ENCODE data around the gene GRXCR2. TPM values are rescaled to one million over a fixed set of nuclear protein-coding genes. Genes with fewer than 3 reads are reported as not detected.

Gene GRXCR2
- total RNA-seq, 1 experiment from 2014 or later, result not detected

DNA sequence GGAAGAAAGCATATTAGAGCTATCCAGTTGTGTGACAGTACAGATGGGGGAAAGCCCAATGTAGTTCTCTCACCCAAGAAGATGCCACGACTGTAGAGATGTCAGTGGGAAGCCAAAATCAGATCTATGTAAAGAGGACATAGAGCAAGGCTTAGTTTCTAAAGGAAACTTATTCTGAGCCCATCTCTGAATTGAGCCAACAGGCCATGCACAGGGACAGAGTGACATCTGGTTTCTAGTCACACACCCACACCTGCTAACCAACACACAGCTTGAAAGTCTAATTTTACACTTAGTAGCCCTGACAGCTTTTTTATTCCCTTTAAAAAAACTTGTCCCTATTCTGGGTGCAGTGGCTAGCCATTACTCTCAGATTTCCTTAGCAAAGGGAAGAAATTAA lies 59.9 kb downstream of the GRXCR2 start:
- CTCF ChIA-PET, result interaction anchor here (1.3 to 2.6 kb wide), 4 partner anchors 13 to 131 kb away, joined by 3 to 9 read pairs (median 4); no protein-coding TSS in a partner anchor
- H3K36me3 ChIP-seq (ENCODE audit: control insufficient read depth in 1 of 2, insufficient read depth in 2 of 2, low read length in 2 of 2), result peaks cover 0 to 14% of the 10 kb centered on the region in 2 experiments; a peak in 2 of 4 replicates
- H3K4me2 ChIP-seq (ENCODE audit: low read length), result no peak overlapping the region
- intact Hi-C loops (cut with micrococcal nuclease), result loop anchor here (5.0 kb wide), 1 partner anchor 131 kb away; no protein-coding TSS in a partner anchor
- H3K27me3 ChIP-seq (ENCODE audit: insufficient read depth, low read length), result no peaks in the 10 kb centered on the region
- no peak overlapping the region for H3K9ac ChIP-seq (ENCODE audit: low read length)
- H3K4me3 ChIP-seq (replicated peaks in 1 of 2; ENCODE audit: low read depth in 1 of 2, low read length in 2 of 2), result no peak overlapping the region
- BruUV-seq (replicated peaks), result no TSS peak
- TF ChIP-seq YY1 (IDR thresholded peaks at IDR 0.05; ENCODE audit: extremely low read depth, insufficient replicate concordance, low read depth, low read length) (no peak), SIN3A (IDR thresholded peaks at IDR 0.05; ENCODE audit: low read depth) (no peak), ELF1 (IDR thresholded peaks at IDR 0.05; ENCODE audit: borderline replicate concordance, low read depth) (no peak), CBX3 (IDR thresholded peaks at IDR 0.05; ENCODE audit: low read depth) (no peak), EGR1 (IDR thresholded peaks at IDR 0.05; ENCODE audit: low read depth) (no peak), POLR2A (IDR thresholded peaks at IDR 0.05; ENCODE audit: borderline replicate concordance, extremely low read depth, insufficient read depth, insufficient read length) (no peak), SRF (IDR thresholded peaks at IDR 0.05; ENCODE audit: low read depth) (no peak), SP1 (IDR thresholded peaks at IDR 0.05; ENCODE audit: low read depth) (no peak)
- TF ChIP-seq, protein P1, sequence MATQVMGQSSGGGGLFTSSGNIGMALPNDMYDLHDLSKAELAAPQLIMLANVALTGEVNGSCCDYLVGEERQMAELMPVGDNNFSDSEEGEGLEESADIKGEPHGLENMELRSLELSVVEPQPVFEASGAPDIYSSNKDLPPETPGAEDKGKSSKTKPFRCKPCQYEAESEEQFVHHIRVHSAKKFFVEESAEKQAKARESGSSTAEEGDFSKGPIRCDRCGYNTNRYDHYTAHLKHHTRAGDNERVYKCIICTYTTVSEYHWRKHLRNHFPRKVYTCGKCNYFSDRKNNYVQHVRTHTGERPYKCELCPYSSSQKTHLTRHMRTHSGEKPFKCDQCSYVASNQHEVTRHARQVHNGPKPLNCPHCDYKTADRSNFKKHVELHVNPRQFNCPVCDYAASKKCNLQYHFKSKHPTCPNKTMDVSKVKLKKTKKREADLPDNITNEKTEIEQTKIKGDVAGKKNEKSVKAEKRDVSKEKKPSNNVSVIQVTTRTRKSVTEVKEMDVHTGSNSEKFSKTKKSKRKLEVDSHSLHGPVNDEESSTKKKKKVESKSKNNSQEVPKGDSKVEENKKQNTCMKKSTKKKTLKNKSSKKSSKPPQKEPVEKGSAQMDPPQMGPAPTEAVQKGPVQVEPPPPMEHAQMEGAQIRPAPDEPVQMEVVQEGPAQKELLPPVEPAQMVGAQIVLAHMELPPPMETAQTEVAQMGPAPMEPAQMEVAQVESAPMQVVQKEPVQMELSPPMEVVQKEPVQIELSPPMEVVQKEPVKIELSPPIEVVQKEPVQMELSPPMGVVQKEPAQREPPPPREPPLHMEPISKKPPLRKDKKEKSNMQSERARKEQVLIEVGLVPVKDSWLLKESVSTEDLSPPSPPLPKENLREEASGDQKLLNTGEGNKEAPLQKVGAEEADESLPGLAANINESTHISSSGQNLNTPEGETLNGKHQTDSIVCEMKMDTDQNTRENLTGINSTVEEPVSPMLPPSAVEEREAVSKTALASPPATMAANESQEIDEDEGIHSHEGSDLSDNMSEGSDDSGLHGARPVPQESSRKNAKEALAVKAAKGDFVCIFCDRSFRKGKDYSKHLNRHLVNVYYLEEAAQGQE (IDR thresholded peaks at IDR 0.05; ENCODE audit: low read depth), result no peak
- TF ChIP-seq, protein P2, sequence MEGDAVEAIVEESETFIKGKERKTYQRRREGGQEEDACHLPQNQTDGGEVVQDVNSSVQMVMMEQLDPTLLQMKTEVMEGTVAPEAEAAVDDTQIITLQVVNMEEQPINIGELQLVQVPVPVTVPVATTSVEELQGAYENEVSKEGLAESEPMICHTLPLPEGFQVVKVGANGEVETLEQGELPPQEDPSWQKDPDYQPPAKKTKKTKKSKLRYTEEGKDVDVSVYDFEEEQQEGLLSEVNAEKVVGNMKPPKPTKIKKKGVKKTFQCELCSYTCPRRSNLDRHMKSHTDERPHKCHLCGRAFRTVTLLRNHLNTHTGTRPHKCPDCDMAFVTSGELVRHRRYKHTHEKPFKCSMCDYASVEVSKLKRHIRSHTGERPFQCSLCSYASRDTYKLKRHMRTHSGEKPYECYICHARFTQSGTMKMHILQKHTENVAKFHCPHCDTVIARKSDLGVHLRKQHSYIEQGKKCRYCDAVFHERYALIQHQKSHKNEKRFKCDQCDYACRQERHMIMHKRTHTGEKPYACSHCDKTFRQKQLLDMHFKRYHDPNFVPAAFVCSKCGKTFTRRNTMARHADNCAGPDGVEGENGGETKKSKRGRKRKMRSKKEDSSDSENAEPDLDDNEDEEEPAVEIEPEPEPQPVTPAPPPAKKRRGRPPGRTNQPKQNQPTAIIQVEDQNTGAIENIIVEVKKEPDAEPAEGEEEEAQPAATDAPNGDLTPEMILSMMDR (IDR thresholded peaks at IDR 0.05 in 2 of 3, conservative IDR thresholded peaks at IDR 0.05 in 1 of 3; ENCODE audit: borderline replicate concordance in 1 of 3, insufficient read depth in 1 of 3, low read depth in 2 of 3, low read length in 2 of 3), result no peak
- TF ChIP-seq, protein P3, sequence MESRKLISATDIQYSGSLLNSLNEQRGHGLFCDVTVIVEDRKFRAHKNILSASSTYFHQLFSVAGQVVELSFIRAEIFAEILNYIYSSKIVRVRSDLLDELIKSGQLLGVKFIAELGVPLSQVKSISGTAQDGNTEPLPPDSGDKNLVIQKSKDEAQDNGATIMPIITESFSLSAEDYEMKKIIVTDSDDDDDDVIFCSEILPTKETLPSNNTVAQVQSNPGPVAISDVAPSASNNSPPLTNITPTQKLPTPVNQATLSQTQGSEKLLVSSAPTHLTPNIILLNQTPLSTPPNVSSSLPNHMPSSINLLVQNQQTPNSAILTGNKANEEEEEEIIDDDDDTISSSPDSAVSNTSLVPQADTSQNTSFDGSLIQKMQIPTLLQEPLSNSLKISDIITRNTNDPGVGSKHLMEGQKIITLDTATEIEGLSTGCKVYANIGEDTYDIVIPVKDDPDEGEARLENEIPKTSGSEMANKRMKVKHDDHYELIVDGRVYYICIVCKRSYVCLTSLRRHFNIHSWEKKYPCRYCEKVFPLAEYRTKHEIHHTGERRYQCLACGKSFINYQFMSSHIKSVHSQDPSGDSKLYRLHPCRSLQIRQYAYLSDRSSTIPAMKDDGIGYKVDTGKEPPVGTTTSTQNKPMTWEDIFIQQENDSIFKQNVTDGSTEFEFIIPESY (IDR thresholded peaks at IDR 0.05; ENCODE audit: extremely low read depth, insufficient replicate concordance, low read length), result no peak
- ATAC-seq, result no peak
- no peaks in the 10 kb centered on the region for H3K79me2 ChIP-seq (ENCODE audit: insufficient read depth, low read length)
- no peaks in the 10 kb centered on the region for H3K9me2 ChIP-seq (ENCODE audit: insufficient read depth)
- no peak overlapping the region for H2AFZ ChIP-seq (ENCODE audit: low read depth, low read length, poor library complexity, severe bottlenecking)
- no peaks in the 10 kb centered on the region for H3K9me3 ChIP-seq (ENCODE audit: control insufficient read depth in 1 of 2, insufficient read depth in 1 of 2, low read depth in 1 of 2, low read length in 2 of 2)
- no peaks in the 10 kb centered on the region for H4K20me1 ChIP-seq (ENCODE audit: insufficient read depth)
- DNase-seq (ENCODE audit: low read depth, low spot score), result no peak
- POLR2A ChIA-PET, result no interaction called here
- RAD21 ChIA-PET (ENCODE audit: low non-redundant PET in 1 of 2, low total read pairs in 2 of 2, uncharacterized antibody in 2 of 2, unreplicated experiment in 2 of 2), result no interaction called here
- H3K4me1 ChIP-seq (ENCODE audit: control insufficient read depth in 1 of 2, insufficient read depth in 2 of 2, low read length in 2 of 2), result no peaks in the 10 kb centered on the region
- H3K27ac ChIP-seq (ENCODE audit: low read depth, low read length), result no peak overlapping the region

Measured in HCT116 (cell line).